Keratinocyte (primary cell): Measurements from ENCODE around the gene CASTOR1.

Source experiments
- CTCF ChIP-seq, 3 experiments: IDR thresholded peaks in 1 of 3; conservative IDR thresholded peaks in 1 of 3; optimal IDR thresholded peaks in 1 of 3; 2 replicates in 2 of 3; 3 replicates in 1 of 3; pipeline versions ENCODE3 to v1.5.1; 2011; ENCODE audit warnings: low read length in 3 of 3, mild to moderate bottlenecking in 3 of 3, moderate library complexity in 2 of 3, control low read depth in 1 of 3, inconsistent platforms in 1 of 3; ENCODE audit not compliant: insufficient read depth in 2 of 3; ENCODE audit errors: extremely low read depth in 1 of 3
- EZH2 ChIP-seq: IDR thresholded peaks from one replicate; pipeline ENCODE4 v1.6.1; 2012; ENCODE audit warnings: inconsistent platforms, mild to moderate bottlenecking, low read length, moderate library complexity

DNA sequence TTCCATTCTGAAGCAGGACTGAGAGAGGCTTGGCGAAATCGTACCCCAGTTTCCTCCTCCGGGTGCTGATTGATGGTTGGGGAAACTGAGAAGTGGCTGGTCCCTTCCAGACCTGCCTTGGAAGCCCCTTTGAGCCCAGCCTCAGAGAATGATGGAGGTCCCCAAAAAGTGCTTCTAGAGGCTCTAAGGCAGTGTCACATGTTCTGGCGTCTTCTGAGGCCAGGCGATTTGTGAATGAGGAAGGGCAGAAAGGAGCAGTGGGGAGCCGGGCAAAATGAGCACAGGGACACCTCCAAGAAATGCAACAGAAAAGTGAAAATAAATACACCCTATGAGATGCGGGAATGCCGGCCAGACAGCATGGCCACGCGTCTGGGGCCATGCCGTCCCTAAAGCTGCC is 41.7 kb downstream of the CASTOR1 start:
- no peak for TF ChIP-seq EZH2
- TF ChIP-seq CTCF (optimal IDR thresholded peaks at IDR 0.05 in 1 of 3, IDR thresholded peaks at IDR 0.05 in 1 of 3, conservative IDR thresholded peaks at IDR 0.05 in 1 of 3; ENCODE audit: extremely low read depth in 1 of 3, insufficient read depth in 2 of 3, low read length in 3 of 3): no peak
